ENCODE data around the gene SLIT3. TPM values are rescaled to one million over a fixed set of nuclear protein-coding genes. Genes with fewer than 3 reads are reported as not detected.
A peak's percentile ranks its signal among the peaks of the same experiment; 100 is the strongest.

SLIT3 gene
- total and polyA plus RNA-seq, 2 donors (not counting 3 experiments of a cell fraction or from before 2014, with no cell fraction given): 0.90 to 1.0 TPM

DNA sequence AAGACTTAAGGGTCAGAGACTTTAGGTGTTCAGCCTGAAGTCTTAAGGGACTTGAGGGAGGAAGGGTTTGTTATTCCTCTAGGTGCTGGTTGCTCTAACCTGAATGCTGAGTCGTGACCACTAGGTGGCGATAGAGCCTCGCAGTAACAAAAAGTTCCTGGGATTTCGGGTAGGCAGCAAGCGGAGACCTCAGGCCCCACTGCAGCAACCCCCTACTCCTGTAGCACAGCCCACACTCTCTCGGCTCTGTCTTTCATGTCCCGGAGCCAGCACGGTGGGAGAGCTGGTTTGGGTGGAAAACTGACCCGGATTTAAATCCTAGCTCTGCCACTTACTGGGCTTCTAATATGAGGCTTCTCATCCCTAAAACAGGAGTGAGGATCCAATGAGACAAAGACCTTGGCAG, 621.4 kb downstream of the SLIT3 start:
- Histone ChIP-seq H4K20me1 (replicated peaks; ENCODE audit: control insufficient read depth, extremely low read depth, insufficient read depth, low read length) (no peaks in the 10 kb centered on the region), H3K4me2 (ENCODE audit: insufficient read depth, low read length) (no peak overlapping the region), H3K27ac (ENCODE audit: insufficient read depth, low read depth, low read length) (no peak overlapping the region), H2AFZ (ENCODE audit: low read depth, low read length) (no peak overlapping the region), H3K79me2 (ENCODE audit: control insufficient read depth, insufficient read depth, low read length) (no peaks in the 10 kb centered on the region), H3K9me1 (replicated peaks; ENCODE audit: control insufficient read depth, extremely low read depth, insufficient read depth, low read length) (no peaks in the 10 kb centered on the region), H3K4me1 (ENCODE audit: control insufficient read depth, extremely low read depth, insufficient read depth, low read length) (peaks cover 3% of the 10 kb centered on the region), H3K36me3 (ENCODE audit: control insufficient read depth in 2 of 2, extremely low read depth in 1 of 2, insufficient read depth in 2 of 2, low read length in 2 of 2) (no peaks in the 10 kb centered on the region), H3K27me3 (ENCODE audit: control insufficient read depth in 2 of 2, insufficient read depth in 2 of 2, low read length in 2 of 2) (no peaks in the 10 kb centered on the region), H3K9ac (replicated peaks; ENCODE audit: extremely low read depth, insufficient read depth, low read length) (no peak overlapping the region), H3K9me3 (replicated peaks; ENCODE audit: control insufficient read depth, insufficient read depth, low read length) (no peaks in the 10 kb centered on the region), H3K4me3 (replicated peaks in 1 of 3; ENCODE audit: insufficient read depth in 1 of 3, low read depth in 1 of 3, low read length in 3 of 3) (no peak overlapping the region)
- TF ChIP-seq EZH2 (IDR thresholded peaks at IDR 0.05; ENCODE audit: borderline replicate concordance, low read depth, low read length, severe bottlenecking): no peak
- TF ChIP-seq, protein P1, sequence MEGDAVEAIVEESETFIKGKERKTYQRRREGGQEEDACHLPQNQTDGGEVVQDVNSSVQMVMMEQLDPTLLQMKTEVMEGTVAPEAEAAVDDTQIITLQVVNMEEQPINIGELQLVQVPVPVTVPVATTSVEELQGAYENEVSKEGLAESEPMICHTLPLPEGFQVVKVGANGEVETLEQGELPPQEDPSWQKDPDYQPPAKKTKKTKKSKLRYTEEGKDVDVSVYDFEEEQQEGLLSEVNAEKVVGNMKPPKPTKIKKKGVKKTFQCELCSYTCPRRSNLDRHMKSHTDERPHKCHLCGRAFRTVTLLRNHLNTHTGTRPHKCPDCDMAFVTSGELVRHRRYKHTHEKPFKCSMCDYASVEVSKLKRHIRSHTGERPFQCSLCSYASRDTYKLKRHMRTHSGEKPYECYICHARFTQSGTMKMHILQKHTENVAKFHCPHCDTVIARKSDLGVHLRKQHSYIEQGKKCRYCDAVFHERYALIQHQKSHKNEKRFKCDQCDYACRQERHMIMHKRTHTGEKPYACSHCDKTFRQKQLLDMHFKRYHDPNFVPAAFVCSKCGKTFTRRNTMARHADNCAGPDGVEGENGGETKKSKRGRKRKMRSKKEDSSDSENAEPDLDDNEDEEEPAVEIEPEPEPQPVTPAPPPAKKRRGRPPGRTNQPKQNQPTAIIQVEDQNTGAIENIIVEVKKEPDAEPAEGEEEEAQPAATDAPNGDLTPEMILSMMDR (IDR thresholded peaks at IDR 0.05; ENCODE audit: extremely low read depth in 1 of 2, insufficient read depth in 1 of 2, low read depth in 1 of 2, low read length in 2 of 2): peak; percentile 78 to 87
- dilution Hi-C loops (cut with MboI; ENCODE audit: extremely low pct_ligation_motif_present, low sequenced_read_pairs): no loop called here
- ChIA-PET POLR2A (no interaction called here), CTCF (interaction anchor here (0.9 to 1.6 kb wide), 8 partner anchors 9 to 903 kb away, joined by 3 to 10 read pairs (median 4); no protein-coding TSS in a partner anchor)
- peak; percentile 75 for DNase-seq (ENCODE audit: low read depth, low spot score)
- peak; percentile 92 for FAIRE-seq
- no TSS peak for BruUV-seq (replicated peaks)
- intact Hi-C loops (cut with micrococcal nuclease): loop anchor here (1.0 to 2.0 kb wide), 8 partner anchors 33 to 902 kb away; no protein-coding TSS in a partner anchor

DNA sequence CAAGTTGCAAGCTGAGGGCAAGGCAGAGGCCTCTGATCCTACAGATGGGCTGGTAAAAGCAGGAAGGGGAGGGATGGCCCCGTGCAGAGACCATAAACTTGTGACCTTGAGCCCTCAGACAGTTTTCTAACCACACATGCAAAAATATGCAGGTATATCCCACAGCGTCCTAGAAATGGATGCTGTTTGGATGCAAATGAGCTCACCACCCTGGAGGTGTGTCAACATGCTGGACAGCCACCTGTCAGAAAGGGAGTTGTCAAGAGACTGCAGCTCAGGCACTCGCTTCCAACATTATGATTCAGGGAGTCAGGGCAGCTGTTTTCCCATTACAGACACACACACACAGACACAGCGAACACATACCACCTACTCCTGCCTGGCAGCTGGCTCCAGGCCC, 624.4 kb downstream of the SLIT3 start:
- BruUV-seq (replicated peaks): no TSS peak
- Histone ChIP-seq H4K20me1 (replicated peaks; ENCODE audit: control insufficient read depth, extremely low read depth, insufficient read depth, low read length) (no peaks in the 10 kb centered on the region), H3K9me1 (replicated peaks; ENCODE audit: control insufficient read depth, extremely low read depth, insufficient read depth, low read length) (no peaks in the 10 kb centered on the region), H3K36me3 (ENCODE audit: control insufficient read depth in 2 of 2, extremely low read depth in 1 of 2, insufficient read depth in 2 of 2, low read length in 2 of 2) (no peaks in the 10 kb centered on the region), H3K9ac (replicated peaks; ENCODE audit: extremely low read depth, insufficient read depth, low read length) (no peak overlapping the region), H3K4me1 (ENCODE audit: control insufficient read depth, extremely low read depth, insufficient read depth, low read length) (no peaks in the 10 kb centered on the region), H3K27ac (ENCODE audit: insufficient read depth, low read depth, low read length) (no peak overlapping the region), H2AFZ (ENCODE audit: low read depth, low read length) (no peak overlapping the region), H3K9me3 (replicated peaks; ENCODE audit: control insufficient read depth, insufficient read depth, low read length) (no peaks in the 10 kb centered on the region), H3K79me2 (ENCODE audit: control insufficient read depth, insufficient read depth, low read length) (no peaks in the 10 kb centered on the region), H3K27me3 (ENCODE audit: control insufficient read depth in 2 of 2, insufficient read depth in 2 of 2, low read length in 2 of 2) (no peaks in the 10 kb centered on the region), H3K4me2 (ENCODE audit: insufficient read depth, low read length) (no peak overlapping the region), H3K4me3 (replicated peaks in 1 of 3; ENCODE audit: insufficient read depth in 1 of 3, low read depth in 1 of 3, low read length in 3 of 3) (no peak overlapping the region)
- CTCF ChIA-PET: no interaction called here
- FAIRE-seq (no peak), DNase-seq (ENCODE audit: low read depth, low spot score) (no peak)
- TF ChIP-seq, protein P2, sequence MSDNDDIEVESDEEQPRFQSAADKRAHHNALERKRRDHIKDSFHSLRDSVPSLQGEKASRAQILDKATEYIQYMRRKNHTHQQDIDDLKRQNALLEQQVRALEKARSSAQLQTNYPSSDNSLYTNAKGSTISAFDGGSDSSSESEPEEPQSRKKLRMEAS (IDR thresholded peaks at IDR 0.05; ENCODE audit: insufficient read depth, insufficient read length): no peak
- no peak for TF ChIP-seq POLR2AphosphoS5 (IDR thresholded peaks at IDR 0.05; ENCODE audit: insufficient read depth, low read depth, low read length)
- TF ChIP-seq, protein P1 (IDR thresholded peaks at IDR 0.05; ENCODE audit: extremely low read depth in 1 of 2, insufficient read depth in 1 of 2, low read depth in 1 of 2, low read length in 2 of 2): no peak
- no peak for TF ChIP-seq FOS (IDR thresholded peaks at IDR 0.05; ENCODE audit: borderline replicate concordance, insufficient read depth, low read length)
- TF ChIP-seq GATA2 (IDR thresholded peaks at IDR 0.05; ENCODE audit: insufficient read depth, insufficient read length, low read depth, low read length): no peak
- TF ChIP-seq JUN (IDR thresholded peaks at IDR 0.05; ENCODE audit: borderline replicate concordance, insufficient read depth, insufficient read length, low read depth): no peak
- no peak for TF ChIP-seq POLR2A (IDR thresholded peaks at IDR 0.05; ENCODE audit: low read depth, low read length)
- no peak for TF ChIP-seq MYC (IDR thresholded peaks at IDR 0.05; ENCODE audit: low read depth, low read length)
- no peak for TF ChIP-seq EZH2 (IDR thresholded peaks at IDR 0.05; ENCODE audit: borderline replicate concordance, low read depth, low read length, severe bottlenecking)
- dilution Hi-C loops (cut with MboI; ENCODE audit: extremely low pct_ligation_motif_present, low sequenced_read_pairs): no loop called here
- intact Hi-C loops (cut with micrococcal nuclease): no loop called here
- POLR2A ChIA-PET: no interaction called here
